NCI-H524 treated with DMSO at 0.1 percent for 48 hours (cell line): ENCODE results near the gene MPP1.

Experiments
- DNase-seq: peaks from one replicate; lab custom pipeline; 2025; lab: John Stamatoyannopoulos, UW

The MPP1 gene

GRCh38 chrX:154812341-154813101 is 7.2 kb upstream of the MPP1 start:
- no peak for DNase-seq

GRCh38 chrX:154809939-154810665 is 4.8 kb upstream of the MPP1 start:
- DNase-seq = no peak

- DNase-seq = no peak
Measured at GRCh38 chrX:154806837-154807501, 1.7 kb upstream of the MPP1 start.

- no peak for DNase-seq
Measured at GRCh38 chrX:154805696-154806091, 409 bp upstream of the MPP1 start.

- DNase-seq = no peak
Measured at GRCh38 chrX:154804261-154804956, 876 bp downstream of the MPP1 start.

GRCh38 chrX:154802947-154803346 is 2.3 kb downstream of the MPP1 start:
- DNase-seq = no peak

GRCh38 chrX:154800478-154801210 is 4.6 kb downstream of the MPP1 start:
- no peak for DNase-seq

- peak; percentile 4 for DNase-seq
Measured at GRCh38 chrX:154799556-154800348, 5.5 kb downstream of the MPP1 start.

- DNase-seq = no peak
Measured at GRCh38 chrX:154797006-154797405, 8.3 kb downstream of the MPP1 start.

GRCh38 chrX:154795016-154795415 is 10.3 kb downstream of the MPP1 start:
- no peak for DNase-seq

- DNase-seq = no peak
Measured at GRCh38 chrX:154793084-154793795, 12.0 kb downstream of the MPP1 start.

GRCh38 chrX:154791939-154792338 is 13.3 kb downstream of the MPP1 start:
- no peak for DNase-seq

GRCh38 chrX:154791467-154791866 is 13.8 kb downstream of the MPP1 start:
- DNase-seq = no peak

- no peak for DNase-seq
Measured at GRCh38 chrX:154785716-154786115, 19.6 kb downstream of the MPP1 start.

- no peak for DNase-seq
Measured at GRCh38 chrX:154784149-154784995, 20.9 kb downstream of the MPP1 start.

- no peak for DNase-seq
Measured at GRCh38 chrX:154780968-154781367, 24.3 kb downstream of the MPP1 start.

GRCh38 chrX:154779261-154779660 is 26.0 kb downstream of the MPP1 start:
- no peak for DNase-seq

GRCh38 chrX:154776753-154777152 is 28.5 kb downstream of the MPP1 start:
- DNase-seq = no peak
